ENCODE results near the gene FBXW4.

Gene FBXW4

GRCh38 chr10:101691081-101691480 lies 3.9 kb downstream of the FBXW4 start:
- H3K79me2 ChIP-seq (ENCODE audit: insufficient read depth, low read length), result peaks cover 92% of the 10 kb centered on the region
- H3F3A ChIP-seq (ENCODE audit: low read depth), result no peaks in the 10 kb centered on the region
- no peak overlapping the region for H2AFZ ChIP-seq (ENCODE audit: low read length)
- H4K20me1 ChIP-seq (ENCODE audit: insufficient read depth, low read length, poor library complexity, severe bottlenecking), result peaks cover 42% of the 10 kb centered on the region
- no peaks in the 10 kb centered on the region for H3K36me3 ChIP-seq (ENCODE audit: insufficient read depth, low read length)
- TF ChIP-seq EZH2phosphoT487 (IDR thresholded peaks at IDR 0.05; ENCODE audit: borderline replicate concordance) (no peak), CTCF (conservative IDR thresholded peaks at IDR 0.05; ENCODE audit: low read length) (no peak)
- no peak overlapping the region for H3K9ac ChIP-seq (ENCODE audit: low read depth, low read length, poor library complexity, severe bottlenecking)
- H3K4me1 ChIP-seq (ENCODE audit: insufficient read depth, low read length, poor library complexity, severe bottlenecking), result peaks cover 57% of the 10 kb centered on the region
- peak overlapping the region; percentile 83 for H3K4me2 ChIP-seq (ENCODE audit: low read depth, low read length, poor library complexity, severe bottlenecking)
- no peaks in the 10 kb centered on the region for H3K9me2 ChIP-seq (replicated peaks; ENCODE audit: low read depth, low read length)
- no peaks in the 10 kb centered on the region for H3K27me3 ChIP-seq (ENCODE audit: insufficient read depth, low read length, poor library complexity, severe bottlenecking)
- H3K9me3 ChIP-seq (ENCODE audit: insufficient read depth, low read depth, low read length), result no peaks in the 10 kb centered on the region
- peak overlapping the region; percentile 26 for H3K4me3 ChIP-seq (ENCODE audit: low read length, poor library complexity, severe bottlenecking)

- H3K36me3 ChIP-seq (ENCODE audit: insufficient read depth, low read length), result no peaks in the 10 kb centered on the region
- H3K4me1 ChIP-seq (ENCODE audit: insufficient read depth, low read length, poor library complexity, severe bottlenecking), result peaks cover 52% of the 10 kb centered on the region
- no peak overlapping the region for H2AFZ ChIP-seq (ENCODE audit: low read length)
- H3K79me2 ChIP-seq (ENCODE audit: insufficient read depth, low read length), result peaks cover 94% of the 10 kb centered on the region
- no peaks in the 10 kb centered on the region for H3F3A ChIP-seq (ENCODE audit: low read depth)
- TF ChIP-seq EZH2phosphoT487 (IDR thresholded peaks at IDR 0.05; ENCODE audit: borderline replicate concordance), result no peak
- no peak for TF ChIP-seq CTCF (conservative IDR thresholded peaks at IDR 0.05; ENCODE audit: low read length)
- H3K27me3 ChIP-seq (ENCODE audit: insufficient read depth, low read length, poor library complexity, severe bottlenecking), result no peaks in the 10 kb centered on the region
- no peaks in the 10 kb centered on the region for H3K9me3 ChIP-seq (ENCODE audit: insufficient read depth, low read depth, low read length)
- peak overlapping the region; percentile 26 for H3K4me3 ChIP-seq (ENCODE audit: low read length, poor library complexity, severe bottlenecking)
- H3K9me2 ChIP-seq (replicated peaks; ENCODE audit: low read depth, low read length), result no peaks in the 10 kb centered on the region
- peak overlapping the region; percentile 14 for H3K9ac ChIP-seq (ENCODE audit: low read depth, low read length, poor library complexity, severe bottlenecking)
- H3K4me2 ChIP-seq (ENCODE audit: low read depth, low read length, poor library complexity, severe bottlenecking), result peak overlapping the region; percentile 83
- peaks cover 44% of the 10 kb centered on the region for H4K20me1 ChIP-seq (ENCODE audit: insufficient read depth, low read length, poor library complexity, severe bottlenecking)
These were observed 4.5 kb downstream of the FBXW4 start for GRCh38 chr10:101690461-101690860.

- TF ChIP-seq EZH2phosphoT487 (IDR thresholded peaks at IDR 0.05; ENCODE audit: borderline replicate concordance), result no peak
- TF ChIP-seq CTCF (conservative IDR thresholded peaks at IDR 0.05; ENCODE audit: low read length), result no peak
- Histone ChIP-seq H3K4me1 (ENCODE audit: insufficient read depth, low read length, poor library complexity, severe bottlenecking) (peaks cover 48% of the 10 kb centered on the region), H3K9me2 (replicated peaks; ENCODE audit: low read depth, low read length) (no peaks in the 10 kb centered on the region), H3K36me3 (ENCODE audit: insufficient read depth, low read length) (no peaks in the 10 kb centered on the region), H3K9ac (ENCODE audit: low read depth, low read length, poor library complexity, severe bottlenecking) (no peak overlapping the region), H3K79me2 (ENCODE audit: insufficient read depth, low read length) (peaks cover 79% of the 10 kb centered on the region), H3K4me3 (ENCODE audit: low read length, poor library complexity, severe bottlenecking) (no peak overlapping the region), H2AFZ (ENCODE audit: low read length) (no peak overlapping the region), H4K20me1 (ENCODE audit: insufficient read depth, low read length, poor library complexity, severe bottlenecking) (peaks cover 39% of the 10 kb centered on the region), H3K9me3 (ENCODE audit: insufficient read depth, low read depth, low read length) (no peaks in the 10 kb centered on the region), H3F3A (ENCODE audit: low read depth) (no peaks in the 10 kb centered on the region), H3K4me2 (ENCODE audit: low read depth, low read length, poor library complexity, severe bottlenecking) (no peak overlapping the region), H3K27me3 (ENCODE audit: insufficient read depth, low read length, poor library complexity, severe bottlenecking) (no peaks in the 10 kb centered on the region)
These were observed 7.8 kb downstream of the FBXW4 start for GRCh38 chr10:101687071-101687658.

All from Loucy (cell line).